Omental fat pad (tissue), 4 donors: ENCODE data around the gene TCF3. TPM values are rescaled to one million over a fixed set of nuclear protein-coding genes. Genes with fewer than 3 reads are reported as not detected.
A peak's percentile ranks its signal among the peaks of the same experiment; 100 is the strongest.

Experiments used
- ATAC-seq: fragments of 150-250 bp; one replicate; pipeline ENCODE4 v1.9.1; 2016; ENCODE audit warnings: mild to moderate bottlenecking, moderate library complexity; ENCODE audit not compliant: low FRiP score
- DNase-seq: peaks from one replicate; pipeline ENCODE4 v3.0.0-alpha.2; 2019; ENCODE audit warnings: low spot score
- CTCF ChIP-seq, 3 donors: fragments of 450-650 bp; IDR thresholded peaks; one replicate each; pipeline ENCODE4 v1.5.1; 2016 to 2017; ENCODE audit warnings: antibody characterized with exemption in 3 of 3, mild to moderate bottlenecking in 3 of 3, moderate library complexity in 2 of 3
- total RNA-seq, 4 donors: library from RNA; depleted of rRNA; stranded (reverse); fragments of >200 nt; gene quantifications; one replicate each; pipeline ENCODE4 v1.1.0, GENCODE V29; 2016

The TCF3 gene
- total RNA-seq, 4 donors from 2014 or later, result 24.2 to 46.6 (median 40.4) TPM

GRCh38 chr19:1609103-1609396 is 43.4 kb downstream of the TCF3 start:
- TF ChIP-seq CTCF (IDR thresholded peaks at IDR 0.05), result no peak
- DNase-seq (no peak), ATAC-seq (no peak)

GRCh38 chr19:1608359-1609102 is 43.9 kb downstream of the TCF3 start:
- TF ChIP-seq CTCF (IDR thresholded peaks at IDR 0.05), result no peak
- DNase-seq (no peak), ATAC-seq (no peak)

DNA sequence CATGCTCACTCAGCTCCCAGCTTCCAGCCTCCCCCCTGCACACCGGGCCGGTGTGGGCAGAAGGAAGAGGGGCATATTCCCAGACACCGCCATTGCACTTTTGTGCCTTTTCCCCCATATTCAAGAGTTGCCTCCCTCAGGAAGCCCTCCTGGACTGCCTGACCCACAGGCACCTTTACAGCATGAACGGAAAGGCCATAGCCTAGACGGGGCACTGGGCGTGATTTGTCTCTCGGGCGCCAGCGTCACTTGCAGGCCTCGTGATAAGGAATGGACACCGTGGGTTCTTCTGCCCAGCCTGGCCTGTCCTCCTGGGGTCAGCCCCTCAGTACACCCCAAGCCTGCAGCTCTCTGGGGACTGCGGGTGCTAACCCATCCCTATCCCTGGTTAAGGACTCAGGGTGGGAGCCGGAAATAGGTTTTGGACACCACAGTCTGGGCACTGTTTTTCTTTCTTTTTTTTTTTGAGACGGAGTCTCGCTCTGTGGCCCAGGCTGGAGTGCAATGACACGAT is 46.2 kb downstream of the TCF3 start:
- DNase-seq (no peak), ATAC-seq (peak; percentile 26)
- no peak for TF ChIP-seq CTCF (IDR thresholded peaks at IDR 0.05)

GRCh38 chr19:1605236-1606137 is 46.9 kb downstream of the TCF3 start, which contains the start of gene UQCR11:
Gene UQCR11, minus strand, starts transcription at chr19:1605462. Its CDS starts 53 bp downstream, at chr19:1605409.
- DNase-seq (peak; percentile 77), ATAC-seq (peak; percentile 93)
- TF ChIP-seq CTCF (IDR thresholded peaks at IDR 0.05), result no peak

DNA sequence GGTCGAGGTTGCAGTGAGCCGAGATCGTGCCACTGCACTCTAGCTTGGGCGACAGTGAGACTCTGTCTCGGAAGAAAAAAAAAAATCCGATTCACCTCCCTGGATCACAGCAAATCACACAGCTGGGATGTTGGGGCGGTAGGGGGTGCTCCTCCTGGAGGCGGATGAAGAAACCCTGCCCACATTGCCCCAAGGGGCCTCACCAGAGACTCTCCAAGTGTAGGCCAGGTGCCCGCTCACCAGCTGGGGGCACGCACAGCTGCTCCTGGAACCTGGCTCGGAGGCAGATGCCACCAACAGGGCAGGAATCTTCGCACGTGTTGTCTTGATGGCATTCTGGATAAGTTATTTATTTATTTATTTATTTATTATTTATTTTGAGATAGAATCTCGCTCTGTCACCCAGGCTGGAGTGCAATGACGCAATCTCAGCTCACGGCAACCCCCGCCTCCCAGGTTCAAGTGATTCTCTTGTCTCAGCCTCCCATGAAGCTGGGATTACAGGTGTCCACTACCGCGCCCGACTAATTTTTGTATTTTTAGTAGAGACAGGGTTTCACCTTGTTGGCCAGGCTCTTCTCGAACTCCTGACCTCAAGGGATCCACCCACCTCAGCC is 50.2 kb downstream of the TCF3 start:
- DNase-seq (no peak), ATAC-seq (no peak)
- no peak for TF ChIP-seq CTCF (IDR thresholded peaks at IDR 0.05)

DNA sequence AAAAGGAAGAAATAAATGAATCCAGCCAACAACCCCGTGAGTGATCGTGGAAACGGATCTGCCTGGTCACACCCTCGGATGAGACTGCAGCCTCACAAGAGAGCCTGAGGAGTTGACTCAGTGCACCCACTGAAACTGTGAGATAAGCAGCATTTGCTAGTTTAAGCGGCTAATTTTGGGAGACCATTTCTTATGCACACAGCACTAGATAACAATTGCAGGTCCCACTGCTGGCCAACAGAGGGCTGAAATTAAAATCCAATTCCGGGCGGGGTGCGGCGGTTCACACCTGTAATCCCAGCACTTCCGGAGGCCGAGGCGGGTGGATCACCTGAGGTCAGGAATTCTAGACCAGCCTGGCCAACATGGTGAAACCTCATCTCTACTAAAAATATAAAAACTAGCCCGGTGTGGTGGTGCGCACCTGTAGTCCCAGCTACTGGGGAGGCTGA is 50.8 kb downstream of the TCF3 start:
- DNase-seq (no peak), ATAC-seq (no peak)
- no peak for TF ChIP-seq CTCF (IDR thresholded peaks at IDR 0.05)
